K562 (cell line): Measurements from ENCODE around the gene SMAD3. TPM values are rescaled to one million over a fixed set of nuclear protein-coding genes. Genes with fewer than 3 reads are reported as not detected.
A peak's percentile ranks its signal among the peaks of the same experiment; 100 is the strongest.

Experiments used
- CGGBP1 ChIP-seq: fragments of 250-450 bp; sonication (Bioruptor Pico); IDR thresholded peaks from 2 replicates; pipeline ENCODE4 v1.9.0; 2021; ENCODE audit warnings: mild to moderate bottlenecking
- ETV6 ChIP-seq, 3 experiments: fragments of 150-350 bp in 1 of 3; sonication (generic) in 1 of 3; formaldehyde crosslinking in 1 of 3; IDR thresholded peaks; 2 replicates each; pipeline versions ENCODE4 v1.6.1 to v1.8.0; 2014 to 2022; ENCODE audit warnings: borderline replicate concordance in 2 of 3, low read depth in 2 of 3, antibody characterized with exemption in 1 of 3, low read length in 1 of 3, mild to moderate bottlenecking in 1 of 3, missing genetic modification reagents in 1 of 3
- GTF2B ChIP-seq: IDR thresholded peaks from 2 replicates; pipeline ENCODE4 v1.6.1; 2011; ENCODE audit not compliant: insufficient read length; ENCODE audit errors: extremely low read depth
- MBD1 ChIP-seq: fragments of 250-450 bp; sonication (Bioruptor Pico); IDR thresholded peaks from 2 replicates; pipeline ENCODE4 v1.8.0; 2022; ENCODE audit warnings: inconsistent platforms
- MNT ChIP-seq, 2 experiments: fragments of 450-650 bp; conservative IDR thresholded peaks; 2 replicates each; pipeline ENCODE4 v1.6.1; 2017; ENCODE audit warnings: mild to moderate bottlenecking in 2 of 2, moderate library complexity in 2 of 2
- SETDB1 ChIP-seq: IDR thresholded peaks from one replicate; pipeline ENCODE4 v1.6.1; 2012; ENCODE audit warnings: low read length, control low read depth, inconsistent platforms
- TFAM ChIP-seq: fragments of 250-450 bp; sonication (Bioruptor Pico); conservative IDR thresholded peaks from 2 replicates; pipeline ENCODE4 v1.5.0; 2021; ENCODE audit warnings: mild to moderate bottlenecking, moderate library complexity
- U2AF2 ChIP-seq: fragments of 200-400 bp; formaldehyde crosslinking; optimal IDR thresholded peaks from 2 replicates; pipeline ENCODE3; 2017; ENCODE audit warnings: low read depth, mild to moderate bottlenecking, low read length
- ZNF354B ChIP-seq: fragments of 250-450 bp; sonication (Bioruptor Pico); IDR thresholded peaks from 2 replicates; pipeline ENCODE4 v1.4.0; 2020
- ZNF551 ChIP-seq: fragments of 250-450 bp; sonication (Bioruptor Pico); IDR thresholded peaks from 2 replicates; pipeline ENCODE4 v1.5.0; 2021; ENCODE audit warnings: mild to moderate bottlenecking, moderate library complexity
- ZNF639 ChIP-seq, 2 experiments: fragments of 200-800 bp in 1 of 2; sonication (Bioruptor generic) in 1 of 2; sonication (generic) in 1 of 2; formaldehyde crosslinking in 1 of 2; IDR thresholded peaks in 1 of 2; conservative IDR thresholded peaks in 1 of 2; 2 replicates each; pipeline versions ENCODE4 v1.5.0 to v1.6.1; 2016 to 2020; ENCODE audit warnings: missing compliant biosample characterization in 1 of 2, missing genetic modification characterization in 1 of 2, missing genetic modification reagents in 1 of 2
- polyA plus RNA-seq, 8 experiments: library from polyadenylated mRNA; depleted of rRNA in 4 of 8; stranded (reverse) in 5 of 8; unstranded in 3 of 8; fragments of >200 nt; fragmentation: Nextera tagmentation in 2 of 8; fragmentation: Illumina TruSeq in 1 of 8; extraction: Ambion mirVana in 2 of 8; extraction: Trizol in 1 of 8; gene quantifications; 2 replicates each; pipeline versions ENCODE4 v1.2.1 to v1.2.3, GENCODE V29; 2011 to 2014; ENCODE audit warnings: inconsistent platforms in 1 of 8, missing spikeins in 1 of 8
- total RNA-seq, 7 experiments: library from RNA; depleted of rRNA in 6 of 7; stranded (reverse); fragments of >200 nt in 6 of 7; fragmentation: Illumina TruSeq in 2 of 7; extraction: Trizol in 2 of 7; gene quantifications; 2 replicates each; pipeline versions ENCODE4 v1.2.1 to v1.2.3, GENCODE V29; 2011 to 2021; ENCODE audit warnings: low replicate concordance in 1 of 7
- TF ChIP-seq, protein P1 (sequence below): fragments of 250-450 bp; sonication (Bioruptor Pico); IDR thresholded peaks from 2 replicates; pipeline ENCODE4 v1.8.0; 2022; ENCODE audit warnings: moderate library complexity, mild to moderate bottlenecking, inconsistent platforms
- TF ChIP-seq, protein P2 (sequence below), 2 experiments: fragments of 450-650 bp; IDR thresholded peaks; 2 replicates each; pipeline ENCODE4 v1.6.1; 2016
- TF ChIP-seq, protein P3 (sequence below): fragments of 200-800 bp; sonication (Bioruptor generic); IDR thresholded peaks from 2 replicates; pipeline ENCODE4 v1.6.1; 2017; ENCODE audit warnings: missing genetic modification characterization, missing compliant biosample characterization

The SMAD3 gene
- total and polyA plus RNA-seq, 9 of the 15 experiments (the other 6 are each of a cell fraction or from before 2014, with no cell fraction given), result 4.3 to 39.2 (median 11.1) TPM

DNA sequence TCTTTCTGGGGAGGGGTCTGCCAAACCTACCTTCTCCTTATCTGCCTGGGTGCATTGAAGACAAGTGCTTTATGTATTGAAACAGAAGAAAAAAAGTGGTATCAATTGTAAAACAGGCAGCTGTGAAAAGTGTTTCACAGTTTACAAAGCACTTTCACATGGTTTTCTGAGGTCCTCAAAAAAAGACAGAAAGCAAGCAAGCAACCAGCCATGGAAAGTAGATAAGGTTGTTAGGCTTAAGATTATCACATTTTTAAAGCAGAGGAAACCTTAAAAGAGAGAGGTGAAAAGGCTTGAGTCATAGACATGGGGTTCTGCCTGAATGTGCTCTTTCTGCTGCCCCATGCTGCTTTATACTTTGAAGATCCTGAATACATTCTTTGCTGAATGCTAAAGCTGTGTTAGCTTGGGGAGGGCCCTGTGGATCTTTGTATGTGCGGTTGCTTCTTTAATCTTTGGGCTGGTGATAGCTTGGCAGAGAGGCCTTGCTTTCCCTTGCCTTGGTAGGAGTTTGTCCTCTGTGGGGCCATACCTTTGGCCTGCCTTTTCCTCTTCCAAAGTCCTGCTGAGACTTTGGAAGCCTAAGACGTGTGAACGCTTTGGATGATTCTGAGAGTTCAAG lies 2.6 kb downstream of the SMAD3 start (continued):
- TF ChIP-seq MBD1 (CRISPR knock-in tag), result no peak
- TF ChIP-seq CGGBP1 (CRISPR knock-in tag), result no peak
- TF ChIP-seq MNT (conservative IDR thresholded peaks at IDR 0.05), result 0 out of 4 replicates have a peak, but pooled peaks of 1 of the 2 experiments have one; percentile 12
- TF ChIP-seq TFAM (CRISPR knock-in tag), result no peak
- TF ChIP-seq, protein P1, sequence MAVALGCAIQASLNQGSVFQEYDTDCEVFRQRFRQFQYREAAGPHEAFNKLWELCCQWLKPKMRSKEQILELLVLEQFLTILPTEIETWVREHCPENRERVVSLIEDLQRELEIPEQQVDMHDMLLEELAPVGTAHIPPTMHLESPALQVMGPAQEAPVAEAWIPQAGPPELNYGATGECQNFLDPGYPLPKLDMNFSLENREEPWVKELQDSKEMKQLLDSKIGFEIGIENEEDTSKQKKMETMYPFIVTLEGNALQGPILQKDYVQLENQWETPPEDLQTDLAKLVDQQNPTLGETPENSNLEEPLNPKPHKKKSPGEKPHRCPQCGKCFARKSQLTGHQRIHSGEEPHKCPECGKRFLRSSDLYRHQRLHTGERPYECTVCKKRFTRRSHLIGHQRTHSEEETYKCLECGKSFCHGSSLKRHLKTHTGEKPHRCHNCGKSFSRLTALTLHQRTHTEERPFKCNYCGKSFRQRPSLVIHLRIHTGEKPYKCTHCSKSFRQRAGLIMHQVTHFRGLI (CRISPR knock-in tag), result no peak
- TF ChIP-seq U2AF2, result no peak
- TF ChIP-seq ZNF639 (CRISPR knock-in tag; conservative IDR thresholded peaks at IDR 0.05 in 1 of 2, IDR thresholded peaks at IDR 0.05 in 1 of 2), result no peak
- no peak for TF ChIP-seq SETDB1
- TF ChIP-seq, protein P2, sequence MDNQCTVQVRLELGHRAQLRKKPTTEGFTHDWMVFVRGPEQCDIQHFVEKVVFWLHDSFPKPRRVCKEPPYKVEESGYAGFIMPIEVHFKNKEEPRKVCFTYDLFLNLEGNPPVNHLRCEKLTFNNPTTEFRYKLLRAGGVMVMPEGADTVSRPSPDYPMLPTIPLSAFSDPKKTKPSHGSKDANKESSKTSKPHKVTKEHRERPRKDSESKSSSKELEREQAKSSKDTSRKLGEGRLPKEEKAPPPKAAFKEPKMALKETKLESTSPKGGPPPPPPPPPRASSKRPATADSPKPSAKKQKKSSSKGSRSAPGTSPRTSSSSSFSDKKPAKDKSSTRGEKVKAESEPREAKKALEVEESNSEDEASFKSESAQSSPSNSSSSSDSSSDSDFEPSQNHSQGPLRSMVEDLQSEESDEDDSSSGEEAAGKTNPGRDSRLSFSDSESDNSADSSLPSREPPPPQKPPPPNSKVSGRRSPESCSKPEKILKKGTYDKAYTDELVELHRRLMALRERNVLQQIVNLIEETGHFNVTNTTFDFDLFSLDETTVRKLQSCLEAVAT (IDR thresholded peaks at IDR 0.05), result peak in 1 of 2 experiments; percentile 2; a peak in 1 of 4 replicates
- no peak for TF ChIP-seq ETV6 (IDR thresholded peaks at IDR 0.05; ENCODE audit: borderline replicate concordance in 1 of 2, low read depth in 2 of 2, low read length in 1 of 2)
- TF ChIP-seq ETV6 (CRISPR knock-in tag; IDR thresholded peaks at IDR 0.05; ENCODE audit: borderline replicate concordance), result no peak
- TF ChIP-seq ZNF354B (CRISPR knock-in tag), result no peak
- TF ChIP-seq GTF2B, result no peak
- TF ChIP-seq, protein P3, sequence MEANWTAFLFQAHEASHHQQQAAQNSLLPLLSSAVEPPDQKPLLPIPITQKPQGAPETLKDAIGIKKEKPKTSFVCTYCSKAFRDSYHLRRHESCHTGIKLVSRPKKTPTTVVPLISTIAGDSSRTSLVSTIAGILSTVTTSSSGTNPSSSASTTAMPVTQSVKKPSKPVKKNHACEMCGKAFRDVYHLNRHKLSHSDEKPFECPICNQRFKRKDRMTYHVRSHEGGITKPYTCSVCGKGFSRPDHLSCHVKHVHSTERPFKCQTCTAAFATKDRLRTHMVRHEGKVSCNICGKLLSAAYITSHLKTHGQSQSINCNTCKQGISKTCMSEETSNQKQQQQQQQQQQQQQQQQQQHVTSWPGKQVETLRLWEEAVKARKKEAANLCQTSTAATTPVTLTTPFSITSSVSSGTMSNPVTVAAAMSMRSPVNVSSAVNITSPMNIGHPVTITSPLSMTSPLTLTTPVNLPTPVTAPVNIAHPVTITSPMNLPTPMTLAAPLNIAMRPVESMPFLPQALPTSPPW (CRISPR knock-in tag), result no peak
- TF ChIP-seq ZNF551 (CRISPR knock-in tag), result no peak
